A549 (cell line): ENCODE results near the gene PERM1. TPM values are rescaled to one million over a fixed set of nuclear protein-coding genes. Genes with fewer than 3 reads are reported as not detected.
A peak's percentile ranks its signal among the peaks of the same experiment; 100 is the strongest.
"Not testable (repeated sequence)": the region's sequence is repeated elsewhere in the genome, so short reads cannot be mapped to it uniquely, and the experiment has no call there.

Experiments
- ATAC-seq, 2 experiments: fragments of 200-7000 bp in 1 of 2; fragments of >200 bp in 1 of 2; cut with Nextera tagmentation in 1 of 2; cut with Tn5 transposase in 1 of 2; 3 replicates each; pipeline versions ENCODE4 v1.8.0 to v1.9.1; 2018 to 2020; ENCODE audit warnings: mild to moderate bottlenecking in 1 of 2, moderate library complexity in 1 of 2
- CTCF ChIA-PET: fragments of 300-600 bp; sonication (Branson Sonifier 250); formaldehyde crosslinking; extraction: SDS; loops from one replicate; lab custom pipeline; 2021; ENCODE audit warnings: antibody characterized with exemption, inconsistent platforms; lab: Yijun Ruan, JAX
- POLR2A ChIA-PET: fragments of 350-600 bp; formaldehyde crosslinking; extraction: SDS; loops from one replicate; lab custom pipeline; 2021; ENCODE audit warnings: antibody characterized with exemption, inconsistent platforms; lab: Yijun Ruan, JAX
- DNase-seq, 2 experiments: peaks; one replicate each; pipeline versions ENCODE4 v3.0.0 to v3.0.0-alpha.2; 2011 to 2016; ENCODE audit warnings: low read depth in 1 of 2, low spot score in 1 of 2
- FAIRE-seq: peaks from 2 replicates; lab custom pipeline; 2011; peaks lifted over from hg19 to GRCh38; lab: Jason Lieb, UNC
- H3K27ac ChIP-seq, 2 experiments: fragments of >200 bp; sonication (Bioruptor Twin); formaldehyde crosslinking; 3 replicates each; pipeline ENCODE4 v1.5.1; 2016 to 2017
- H3K4me1 ChIP-seq: fragments of >200 bp; sonication (Bioruptor Twin); formaldehyde crosslinking; 3 replicates; pipeline ENCODE4 v1.6.1; 2016
- H3K4me2 ChIP-seq: fragments of >200 bp; sonication (Bioruptor Twin); formaldehyde crosslinking; 3 replicates; pipeline ENCODE4 v1.6.1; 2016
- H3K4me3 ChIP-seq: fragments of >200 bp; sonication (Bioruptor Twin); formaldehyde crosslinking; 3 replicates; pipeline ENCODE4 v1.5.1; 2016
- H3K9me3 ChIP-seq: fragments of >200 bp; sonication (Bioruptor Twin); formaldehyde crosslinking; 3 replicates; pipeline ENCODE4 v1.6.1; 2016
- CBX2 ChIP-seq: fragments of 200-600 bp; sonication (generic); IDR thresholded peaks from 2 replicates; pipeline ENCODE4 v1.6.1; 2016; ENCODE audit warnings: low read depth, mild to moderate bottlenecking, borderline replicate concordance
- EHF ChIP-seq: fragments of 250-450 bp; sonication (Bioruptor Pico); IDR thresholded peaks from 2 replicates; pipeline ENCODE4 v1.5.0; 2020; ENCODE audit warnings: mild to moderate bottlenecking
- ELK1 ChIP-seq: fragments of 150-350 bp; IDR thresholded peaks from 2 replicates; pipeline ENCODE4 v1.6.1; 2014; ENCODE audit warnings: low read depth, mild to moderate bottlenecking, low read length
- EP300 ChIP-seq, 2 experiments: fragments of >200 bp; sonication (Bioruptor Twin); formaldehyde crosslinking; IDR thresholded peaks; 2 replicates in 1 of 2; 3 replicates in 1 of 2; pipeline ENCODE4 v1.6.1; 2016 to 2017
- FOSB ChIP-seq: fragments of 250-450 bp; sonication (Bioruptor Pico); IDR thresholded peaks from 2 replicates; pipeline ENCODE4 v1.5.0; 2020; ENCODE audit warnings: mild to moderate bottlenecking, moderate library complexity
- HDAC2 ChIP-seq: fragments of 200-600 bp; sonication (generic); IDR thresholded peaks from 2 replicates; pipeline ENCODE4 v1.6.1; 2016
- HMGXB4 ChIP-seq: fragments of 250-450 bp; sonication (Bioruptor Pico); IDR thresholded peaks from 2 replicates; pipeline ENCODE4 v1.5.0; 2021; ENCODE audit warnings: mild to moderate bottlenecking, moderate library complexity, borderline replicate concordance
- HOXA7 ChIP-seq: fragments of 250-450 bp; sonication (Bioruptor Pico); IDR thresholded peaks from 2 replicates; pipeline ENCODE4 v1.5.0; 2020; ENCODE audit warnings: mild to moderate bottlenecking, moderate library complexity
- HOXB13 ChIP-seq: fragments of 250-450 bp; sonication (Bioruptor Pico); IDR thresholded peaks from 2 replicates; pipeline ENCODE4 v1.5.0; 2020; ENCODE audit warnings: low read depth, mild to moderate bottlenecking, moderate library complexity
- KDM1A ChIP-seq: fragments of 200-600 bp; sonication (generic); IDR thresholded peaks from 2 replicates; pipeline ENCODE4 v1.6.1; 2016; ENCODE audit warnings: low read depth, mild to moderate bottlenecking
- MYC ChIP-seq: IDR thresholded peaks from 2 replicates; pipeline ENCODE4 v1.6.1; 2012; ENCODE audit warnings: mild to moderate bottlenecking, inconsistent platforms, low read length, improper control_type of control experiment, borderline replicate concordance
- RNF2 ChIP-seq: fragments of 200-600 bp; sonication (generic); IDR thresholded peaks from 2 replicates; pipeline ENCODE4 v1.6.1; 2016; ENCODE audit warnings: low read depth, mild to moderate bottlenecking, antibody characterized with exemption, moderate library complexity, borderline replicate concordance
- SREBF2 ChIP-seq: fragments of 450-650 bp; IDR thresholded peaks from 2 replicates; pipeline ENCODE4 v1.6.1; 2014; ENCODE audit warnings: mild to moderate bottlenecking, moderate library complexity
- TFCP2L1 ChIP-seq: fragments of 250-450 bp; sonication (Bioruptor Pico); IDR thresholded peaks from 2 replicates; pipeline ENCODE4 v1.5.0; 2021; ENCODE audit warnings: mild to moderate bottlenecking
- WGBS: methylation state at CpG from one replicate; pipeline ENCODE4 v1.1.6; 2017; ENCODE audit errors: missing lambda C conversion rate; 5-methylcytosine and 5-hydroxymethylcytosine counted together
- polyA plus RNA-seq, 4 experiments: library from polyadenylated mRNA; depleted of rRNA in 3 of 4; stranded (reverse); fragments of >200 nt; fragmentation: RNase III in 1 of 4; extraction: RNeasy Plus Mini Kit Qiagen cat#74134 plus additional on column Dnase treatment in 1 of 4; gene quantifications; 2 replicates in 3 of 4; 3 replicates in 1 of 4; pipeline ENCODE4 v1.2.3, GENCODE V29; 2011 to 2017
- TF ChIP-seq, protein P1 (sequence below): fragments of >200 bp; sonication (Bioruptor Twin); formaldehyde crosslinking; IDR thresholded peaks from 3 replicates; pipeline ENCODE4 v1.6.1; 2016

The PERM1 gene
- polyA plus RNA-seq, 2 of the 4 experiments (the other 2 are of a cell fraction): 0.30 TPM; not detected in 1

GRCh38 chr1:997713-997992, 15.8 kb upstream of the PERM1 start (continued):
- no peak for TF ChIP-seq FOSB (CRISPR knock-in tag)
- no peak for TF ChIP-seq ELK1
- TF ChIP-seq HMGXB4 (CRISPR knock-in tag): no peak
- TF ChIP-seq CBX2: no peak
- no peak for TF ChIP-seq EHF
- no peak for TF ChIP-seq HDAC2
- no peak for TF ChIP-seq SREBF2

GRCh38 chr1:996851-997712, 15.2 kb upstream of the PERM1 start:
- peaks cover 6% of the 10 kb centered on the region; the same call in 2 of the 3 replicates for H3K9me3 ChIP-seq
- peaks cover 14% of the 10 kb centered on the region for H3K4me1 ChIP-seq
- no peak overlapping the region for H3K4me3 ChIP-seq
- ATAC-seq: peak in 1 of 2 experiments; percentile 1; a peak in 2 of 6 replicates
- H3K27ac ChIP-seq: no peak overlapping the region
- DNase-seq: no peak
- ChIA-PET POLR2A (no interaction called here), CTCF (interaction anchor here (1.0 to 4.3 kb wide), 6 partner anchors 10 to 67 kb away, joined by 3 to 33 read pairs (median 6); no protein-coding TSS in a partner anchor)
- 78% methylated on average over 14 of the region's 24 CpGs for WGBS
- H3K4me2 ChIP-seq: no peak overlapping the region; the same call in 2 of the 3 replicates
- TF ChIP-seq MYC (no peak), TFCP2L1 (CRISPR knock-in tag) (peak; percentile 19; the same call in 1 of the 2 replicates)
- TF ChIP-seq, protein P1, sequence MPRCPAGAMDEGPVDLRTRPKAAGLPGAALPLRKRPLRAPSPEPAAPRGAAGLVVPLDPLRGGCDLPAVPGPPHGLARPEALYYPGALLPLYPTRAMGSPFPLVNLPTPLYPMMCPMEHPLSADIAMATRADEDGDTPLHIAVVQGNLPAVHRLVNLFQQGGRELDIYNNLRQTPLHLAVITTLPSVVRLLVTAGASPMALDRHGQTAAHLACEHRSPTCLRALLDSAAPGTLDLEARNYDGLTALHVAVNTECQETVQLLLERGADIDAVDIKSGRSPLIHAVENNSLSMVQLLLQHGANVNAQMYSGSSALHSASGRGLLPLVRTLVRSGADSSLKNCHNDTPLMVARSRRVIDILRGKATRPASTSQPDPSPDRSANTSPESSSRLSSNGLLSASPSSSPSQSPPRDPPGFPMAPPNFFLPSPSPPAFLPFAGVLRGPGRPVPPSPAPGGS: no peak
- TF ChIP-seq, all 56 proteins: peak for 1
- FAIRE-seq: no peak

- DNase-seq (peak in 1 of 2 experiments; percentile 46), FAIRE-seq (no peak), ATAC-seq (no peak; a peak in 1 of 6 replicates)
- peak overlapping the region; percentile 37; the same call in 2 of the 3 replicates for H3K4me2 ChIP-seq
- ChIA-PET CTCF (interaction anchor here (1.7 to 4.9 kb wide), 4 partner anchors 10 to 68 kb away, joined by 4 to 48 read pairs (median 10); no protein-coding TSS in a partner anchor), POLR2A (no interaction called here)
- TF ChIP-seq HOXB13 (CRISPR knock-in tag): no peak
- TF ChIP-seq EP300 (IDR thresholded peaks at IDR 0.05): no peak
- no peak for TF ChIP-seq TFCP2L1 (CRISPR knock-in tag)
- no peak for TF ChIP-seq RNF2
- TF ChIP-seq KDM1A: no peak
- no peak for TF ChIP-seq HOXA7 (CRISPR knock-in tag)
- TF ChIP-seq FOSB (CRISPR knock-in tag): peak; percentile 3; the same call in 1 of the 2 replicates
- H3K4me3 ChIP-seq: no peak overlapping the region
- WGBS: 63% methylated on average over 9 of the region's 30 CpGs
- peaks cover 14% of the 10 kb centered on the region; the same call in 2 of the 3 replicates for H3K9me3 ChIP-seq
- 0 out of 6 replicates have a peak overlapping the region, but pooled peaks of 1 of the 2 experiments have one; percentile 46 for H3K27ac ChIP-seq
- peaks cover 14% of the 10 kb centered on the region for H3K4me1 ChIP-seq
These were observed 14.1 kb upstream of the PERM1 start for GRCh38 chr1:995665-996633.

GRCh38 chr1:994546-994945, 12.7 kb upstream of the PERM1 start:
- DNase-seq, POLR2A ChIA-PET, FAIRE-seq, H3K27ac ChIP-seq, H3K4me2 ChIP-seq, H3K4me3 ChIP-seq: not testable (repeated sequence)
- peaks cover 14% of the 10 kb centered on the region; the same call in 2 of the 3 replicates for H3K9me3 ChIP-seq
- peak in 1 of 2 experiments; percentile 1; a peak in 2 of 6 replicates for ATAC-seq
- CTCF ChIA-PET: interaction anchor here (4.9 kb wide), 1 partner anchor 11 kb away, joined by 48 read pairs; no protein-coding TSS in a partner anchor
- H3K4me1 ChIP-seq: peaks cover 14% of the 10 kb centered on the region
- 83% methylated on average over 3 of the region's 6 CpGs for WGBS
